ENCODE results near the gene ERGIC1.

GRCh38 chr5:172805018-172805683 is 28.9 kb upstream of the ERGIC1 start:
- TF ChIP-seq CTCF (IDR thresholded peaks at IDR 0.05): no peak
- TF ChIP-seq POLR2A (IDR thresholded peaks at IDR 0.05): no peak
- TF ChIP-seq EP300 (IDR thresholded peaks at IDR 0.05): no peak

Measured in tibial nerve (tissue), 4 donors.